HepG2 (cell line): ENCODE measurements around the gene RXFP1. TPM values are rescaled to one million over a fixed set of nuclear protein-coding genes. Genes with fewer than 3 reads are reported as not detected.

Source experiments
- EEA1 ChIP-seq: sonication (generic); formaldehyde crosslinking; IDR thresholded peaks from 2 replicates; pipeline ENCODE4 v1.5.1; 2020; ENCODE audit warnings: mild to moderate bottlenecking, missing genetic modification reagents, borderline replicate concordance
- FOSL2 ChIP-seq: sonication (generic); formaldehyde crosslinking; IDR thresholded peaks from 2 replicates; pipeline ENCODE4 v1.4.0; 2020; ENCODE audit warnings: missing genetic modification reagents
- HOXA3 ChIP-seq: sonication (generic); formaldehyde crosslinking; IDR thresholded peaks from 2 replicates; pipeline ENCODE4 v1.5.0; 2020; ENCODE audit warnings: missing genetic modification reagents
- MEIS1 ChIP-seq: sonication (generic); formaldehyde crosslinking; IDR thresholded peaks from 2 replicates; pipeline ENCODE4 v1.9.0; 2021; ENCODE audit warnings: mild to moderate bottlenecking, missing genetic modification reagents, moderate library complexity, borderline replicate concordance
- PITX1 ChIP-seq: sonication (generic); formaldehyde crosslinking; IDR thresholded peaks from 2 replicates; pipeline ENCODE4 v1.5.1; 2020; ENCODE audit warnings: mild to moderate bottlenecking, missing genetic modification reagents
- ZNF382 ChIP-seq: sonication (generic); formaldehyde crosslinking; IDR thresholded peaks from 2 replicates; pipeline ENCODE4 v1.5.0; 2020; ENCODE audit warnings: missing genetic modification reagents, mild to moderate bottlenecking, borderline replicate concordance
- ZNF674 ChIP-seq: sonication (generic); formaldehyde crosslinking; IDR thresholded peaks from 2 replicates; pipeline ENCODE4 v1.5.0; 2020; ENCODE audit warnings: low read depth, mild to moderate bottlenecking, missing genetic modification reagents
- ZNF878 ChIP-seq: sonication (generic); formaldehyde crosslinking; IDR thresholded peaks from 2 replicates; pipeline ENCODE4 v1.8.1; 2023; ENCODE audit warnings: mild to moderate bottlenecking, missing genetic modification reagents, moderate library complexity
- polyA plus RNA-seq, 8 experiments: library from polyadenylated mRNA; depleted of rRNA in 3 of 8; stranded (reverse) in 7 of 8; unstranded in 1 of 8; fragments of >200 nt; fragmentation: Illumina TruSeq in 4 of 8; extraction: Trizol in 4 of 8; gene quantifications; 2 replicates each; pipeline versions ENCODE4 v1.2.1 to v1.2.3, GENCODE V29; 2011 to 2016; ENCODE audit warnings: low read depth in 4 of 8, missing spikeins in 1 of 8, mixed read lengths in 1 of 8; ENCODE audit not compliant: insufficient read depth in 1 of 8
- total RNA-seq, 5 experiments: library from RNA; depleted of rRNA; stranded (reverse); fragments of >200 nt; fragmentation: Illumina TruSeq; extraction: Trizol; gene quantifications; 2 replicates each; pipeline ENCODE4 v1.2.3, GENCODE V29; 2016; ENCODE audit warnings: low read depth in 1 of 5
- TF ChIP-seq, protein P1 (sequence below): sonication (generic); formaldehyde crosslinking; IDR thresholded peaks from 2 replicates; pipeline ENCODE4 v1.9.0; 2021; ENCODE audit warnings: mild to moderate bottlenecking, missing genetic modification reagents
- TF ChIP-seq, protein P2 (sequence below): conservative IDR thresholded peaks from 2 replicates; pipeline ENCODE4 v1.6.1; 2018; ENCODE audit warnings: missing genetic modification reagents
- TF ChIP-seq, protein P3 (sequence below): sonication (generic); formaldehyde crosslinking; IDR thresholded peaks from 2 replicates; pipeline ENCODE4 v1.4.0; 2020; ENCODE audit warnings: missing genetic modification reagents
- TF ChIP-seq, protein P4 (sequence below): sonication (generic); formaldehyde crosslinking; IDR thresholded peaks from 2 replicates; pipeline ENCODE4 v1.4.0; 2020; ENCODE audit warnings: mild to moderate bottlenecking, missing genetic modification reagents

The RXFP1 gene
- total and polyA plus RNA-seq, 2 of the 13 experiments (the other 11 are each of a cell fraction or from before 2014, with no cell fraction given) = not detected

DNA sequence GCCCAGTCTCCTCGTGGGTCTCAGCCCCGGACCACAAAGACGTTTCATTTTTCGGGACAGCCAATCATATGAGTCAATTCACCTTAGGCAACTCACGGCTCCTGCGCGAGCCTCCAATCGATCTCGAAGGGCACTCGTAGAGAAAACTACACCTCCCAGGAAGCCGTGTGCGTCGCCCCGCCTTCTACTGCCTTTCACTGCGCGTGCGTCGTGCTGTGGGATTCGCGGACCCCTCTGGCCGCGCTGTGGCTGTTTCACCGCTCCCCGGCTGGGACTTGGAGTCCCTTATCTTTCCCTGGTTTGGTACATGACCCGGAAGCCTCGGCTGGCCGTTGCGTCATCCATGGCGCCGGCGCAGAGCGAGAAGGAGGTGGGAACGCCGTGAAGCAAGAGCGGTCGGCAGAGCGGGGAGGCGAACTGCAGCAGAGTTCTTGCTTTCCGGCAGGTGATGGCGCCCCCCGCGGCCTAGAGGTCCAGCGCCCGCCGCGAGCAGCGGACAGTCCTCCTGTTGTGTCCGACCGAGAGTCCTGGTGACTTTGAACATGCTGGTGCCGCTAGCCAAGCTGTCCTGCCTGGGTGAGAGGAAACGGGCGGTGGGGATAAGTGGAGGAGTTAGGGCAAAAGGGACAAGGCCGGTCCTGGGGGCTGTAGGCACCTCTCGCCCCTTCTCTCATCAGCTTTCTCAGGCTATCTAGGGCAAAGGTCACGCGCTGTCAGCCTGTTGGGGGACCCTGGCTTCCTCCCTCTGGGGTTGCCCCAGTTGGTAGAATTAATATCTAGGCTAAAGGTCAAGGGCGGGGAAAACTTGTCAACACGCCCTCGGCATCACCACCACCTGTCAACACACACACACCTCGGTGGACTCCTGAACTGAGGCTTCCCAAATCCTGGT, 150.5 kb downstream of the RXFP1 start, which contains the start of gene ETFDH (continued):
- TF ChIP-seq, protein P1, sequence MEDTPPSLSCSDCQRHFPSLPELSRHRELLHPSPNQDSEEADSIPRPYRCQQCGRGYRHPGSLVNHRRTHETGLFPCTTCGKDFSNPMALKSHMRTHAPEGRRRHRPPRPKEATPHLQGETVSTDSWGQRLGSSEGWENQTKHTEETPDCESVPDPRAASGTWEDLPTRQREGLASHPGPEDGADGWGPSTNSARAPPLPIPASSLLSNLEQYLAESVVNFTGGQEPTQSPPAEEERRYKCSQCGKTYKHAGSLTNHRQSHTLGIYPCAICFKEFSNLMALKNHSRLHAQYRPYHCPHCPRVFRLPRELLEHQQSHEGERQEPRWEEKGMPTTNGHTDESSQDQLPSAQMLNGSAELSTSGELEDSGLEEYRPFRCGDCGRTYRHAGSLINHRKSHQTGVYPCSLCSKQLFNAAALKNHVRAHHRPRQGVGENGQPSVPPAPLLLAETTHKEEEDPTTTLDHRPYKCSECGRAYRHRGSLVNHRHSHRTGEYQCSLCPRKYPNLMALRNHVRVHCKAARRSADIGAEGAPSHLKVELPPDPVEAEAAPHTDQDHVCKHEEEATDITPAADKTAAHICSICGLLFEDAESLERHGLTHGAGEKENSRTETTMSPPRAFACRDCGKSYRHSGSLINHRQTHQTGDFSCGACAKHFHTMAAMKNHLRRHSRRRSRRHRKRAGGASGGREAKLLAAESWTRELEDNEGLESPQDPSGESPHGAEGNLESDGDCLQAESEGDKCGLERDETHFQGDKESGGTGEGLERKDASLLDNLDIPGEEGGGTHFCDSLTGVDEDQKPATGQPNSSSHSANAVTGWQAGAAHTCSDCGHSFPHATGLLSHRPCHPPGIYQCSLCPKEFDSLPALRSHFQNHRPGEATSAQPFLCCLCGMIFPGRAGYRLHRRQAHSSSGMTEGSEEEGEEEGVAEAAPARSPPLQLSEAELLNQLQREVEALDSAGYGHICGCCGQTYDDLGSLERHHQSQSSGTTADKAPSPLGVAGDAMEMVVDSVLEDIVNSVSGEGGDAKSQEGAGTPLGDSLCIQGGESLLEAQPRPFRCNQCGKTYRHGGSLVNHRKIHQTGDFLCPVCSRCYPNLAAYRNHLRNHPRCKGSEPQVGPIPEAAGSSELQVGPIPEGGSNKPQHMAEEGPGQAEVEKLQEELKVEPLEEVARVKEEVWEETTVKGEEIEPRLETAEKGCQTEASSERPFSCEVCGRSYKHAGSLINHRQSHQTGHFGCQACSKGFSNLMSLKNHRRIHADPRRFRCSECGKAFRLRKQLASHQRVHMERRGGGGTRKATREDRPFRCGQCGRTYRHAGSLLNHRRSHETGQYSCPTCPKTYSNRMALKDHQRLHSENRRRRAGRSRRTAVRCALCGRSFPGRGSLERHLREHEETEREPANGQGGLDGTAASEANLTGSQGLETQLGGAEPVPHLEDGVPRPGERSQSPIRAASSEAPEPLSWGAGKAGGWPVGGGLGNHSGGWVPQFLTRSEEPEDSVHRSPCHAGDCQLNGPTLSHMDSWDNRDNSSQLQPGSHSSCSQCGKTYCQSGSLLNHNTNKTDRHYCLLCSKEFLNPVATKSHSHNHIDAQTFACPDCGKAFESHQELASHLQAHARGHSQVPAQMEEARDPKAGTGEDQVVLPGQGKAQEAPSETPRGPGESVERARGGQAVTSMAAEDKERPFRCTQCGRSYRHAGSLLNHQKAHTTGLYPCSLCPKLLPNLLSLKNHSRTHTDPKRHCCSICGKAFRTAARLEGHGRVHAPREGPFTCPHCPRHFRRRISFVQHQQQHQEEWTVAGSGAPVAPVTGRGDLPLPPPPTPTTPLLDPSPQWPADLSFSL (CRISPR knock-in tag) = no peak
- no peak for TF ChIP-seq EEA1 (CRISPR knock-in tag)
- TF ChIP-seq PITX1 (CRISPR knock-in tag) = peak; percentile 48; the same call in 1 of the 2 replicates
- TF ChIP-seq, protein P2, sequence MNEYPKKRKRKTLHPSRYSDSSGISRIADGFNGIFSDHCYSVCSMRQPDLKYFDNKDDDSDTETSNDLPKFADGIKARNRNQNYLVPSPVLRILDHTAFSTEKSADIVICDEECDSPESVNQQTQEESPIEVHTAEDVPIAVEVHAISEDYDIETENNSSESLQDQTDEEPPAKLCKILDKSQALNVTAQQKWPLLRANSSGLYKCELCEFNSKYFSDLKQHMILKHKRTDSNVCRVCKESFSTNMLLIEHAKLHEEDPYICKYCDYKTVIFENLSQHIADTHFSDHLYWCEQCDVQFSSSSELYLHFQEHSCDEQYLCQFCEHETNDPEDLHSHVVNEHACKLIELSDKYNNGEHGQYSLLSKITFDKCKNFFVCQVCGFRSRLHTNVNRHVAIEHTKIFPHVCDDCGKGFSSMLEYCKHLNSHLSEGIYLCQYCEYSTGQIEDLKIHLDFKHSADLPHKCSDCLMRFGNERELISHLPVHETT (CRISPR knock-in tag) = peak; percentile 87
- no peak for TF ChIP-seq ZNF382 (CRISPR knock-in tag)
- no peak for TF ChIP-seq MEIS1 (CRISPR knock-in tag)
- TF ChIP-seq ZNF674 (CRISPR knock-in tag) = no peak
- TF ChIP-seq HOXA3 (CRISPR knock-in tag) = peak; percentile 94
- TF ChIP-seq, protein P3, sequence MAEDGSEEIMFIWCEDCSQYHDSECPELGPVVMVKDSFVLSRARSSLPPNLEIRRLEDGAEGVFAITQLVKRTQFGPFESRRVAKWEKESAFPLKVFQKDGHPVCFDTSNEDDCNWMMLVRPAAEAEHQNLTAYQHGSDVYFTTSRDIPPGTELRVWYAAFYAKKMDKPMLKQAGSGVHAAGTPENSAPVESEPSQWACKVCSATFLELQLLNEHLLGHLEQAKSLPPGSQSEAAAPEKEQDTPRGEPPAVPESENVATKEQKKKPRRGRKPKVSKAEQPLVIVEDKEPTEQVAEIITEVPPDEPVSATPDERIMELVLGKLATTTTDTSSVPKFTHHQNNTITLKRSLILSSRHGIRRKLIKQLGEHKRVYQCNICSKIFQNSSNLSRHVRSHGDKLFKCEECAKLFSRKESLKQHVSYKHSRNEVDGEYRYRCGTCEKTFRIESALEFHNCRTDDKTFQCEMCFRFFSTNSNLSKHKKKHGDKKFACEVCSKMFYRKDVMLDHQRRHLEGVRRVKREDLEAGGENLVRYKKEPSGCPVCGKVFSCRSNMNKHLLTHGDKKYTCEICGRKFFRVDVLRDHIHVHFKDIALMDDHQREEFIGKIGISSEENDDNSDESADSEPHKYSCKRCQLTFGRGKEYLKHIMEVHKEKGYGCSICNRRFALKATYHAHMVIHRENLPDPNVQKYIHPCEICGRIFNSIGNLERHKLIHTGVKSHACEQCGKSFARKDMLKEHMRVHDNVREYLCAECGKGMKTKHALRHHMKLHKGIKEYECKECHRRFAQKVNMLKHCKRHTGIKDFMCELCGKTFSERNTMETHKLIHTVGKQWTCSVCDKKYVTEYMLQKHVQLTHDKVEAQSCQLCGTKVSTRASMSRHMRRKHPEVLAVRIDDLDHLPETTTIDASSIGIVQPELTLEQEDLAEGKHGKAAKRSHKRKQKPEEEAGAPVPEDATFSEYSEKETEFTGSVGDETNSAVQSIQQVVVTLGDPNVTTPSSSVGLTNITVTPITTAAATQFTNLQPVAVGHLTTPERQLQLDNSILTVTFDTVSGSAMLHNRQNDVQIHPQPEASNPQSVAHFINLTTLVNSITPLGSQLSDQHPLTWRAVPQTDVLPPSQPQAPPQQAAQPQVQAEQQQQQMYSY (CRISPR knock-in tag) = peak; percentile 27; the same call in 1 of the 2 replicates
- TF ChIP-seq FOSL2 (CRISPR knock-in tag) = peak; percentile 82
- TF ChIP-seq, protein P4, sequence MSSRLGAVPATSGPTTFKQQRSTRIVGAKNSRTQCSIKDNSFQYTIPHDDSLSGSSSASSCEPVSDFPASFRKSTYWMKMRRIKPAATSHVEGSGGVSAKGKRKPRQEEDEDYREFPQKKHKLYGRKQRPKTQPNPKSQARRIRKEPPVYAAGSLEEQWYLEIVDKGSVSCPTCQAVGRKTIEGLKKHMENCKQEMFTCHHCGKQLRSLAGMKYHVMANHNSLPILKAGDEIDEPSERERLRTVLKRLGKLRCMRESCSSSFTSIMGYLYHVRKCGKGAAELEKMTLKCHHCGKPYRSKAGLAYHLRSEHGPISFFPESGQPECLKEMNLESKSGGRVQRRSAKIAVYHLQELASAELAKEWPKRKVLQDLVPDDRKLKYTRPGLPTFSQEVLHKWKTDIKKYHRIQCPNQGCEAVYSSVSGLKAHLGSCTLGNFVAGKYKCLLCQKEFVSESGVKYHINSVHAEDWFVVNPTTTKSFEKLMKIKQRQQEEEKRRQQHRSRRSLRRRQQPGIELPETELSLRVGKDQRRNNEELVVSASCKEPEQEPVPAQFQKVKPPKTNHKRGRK = no peak
- TF ChIP-seq ZNF878 (CRISPR knock-in tag) = peak; percentile 85
